HG02763 (cell line): ENCODE results near the gene UCP2.

ENCODE experiments used
- ATAC-seq: cut with Tn5 transposase; IDR thresholded peaks from one replicate; pipeline ENCODE4 v1.9.1; 2021; ENCODE audit warnings: mild to moderate bottlenecking, moderate library complexity; ENCODE audit not compliant: unreplicated experiment

The UCP2 gene

GRCh38 chr11:74010306-74011300 lies 28.0 kb upstream of the UCP2 start:
- no peak for ATAC-seq

GRCh38 chr11:74009675-74010305 lies 27.1 kb upstream of the UCP2 start:
- no peak for ATAC-seq

GRCh38 chr11:74009230-74009547 lies 26.5 kb upstream of the UCP2 start:
- no peak for ATAC-seq

- ATAC-seq, result no peak
These were observed 26.0 kb upstream of the UCP2 start, which contains the start of gene UCP3 for GRCh38 chr11:74008373-74009229. TSS of gene UCP3 (minus strand) at chr11:74009085. CDS start at chr11:74007042, 2,043 bp downstream.

GRCh38 chr11:74007691-74008372 lies 25.2 kb upstream of the UCP2 start:
- no peak for ATAC-seq

GRCh38 chr11:74006743-74007304 lies 24.2 kb upstream of the UCP2 start:
- no peak for ATAC-seq

- ATAC-seq, result no peak
These were observed 23.3 kb upstream of the UCP2 start for GRCh38 chr11:74005721-74006517.

- no peak for ATAC-seq
These were observed 22.3 kb upstream of the UCP2 start for GRCh38 chr11:74004759-74005615.

- ATAC-seq, result no peak
These were observed 21.5 kb upstream of the UCP2 start for GRCh38 chr11:74004046-74004695.

GRCh38 chr11:74002832-74003231 lies 20.2 kb upstream of the UCP2 start:
- ATAC-seq, result no peak

GRCh38 chr11:74001822-74002286 lies 19.2 kb upstream of the UCP2 start:
- no peak for ATAC-seq

GRCh38 chr11:74000307-74001133 lies 17.9 kb upstream of the UCP2 start:
- ATAC-seq, result no peak

- no peak for ATAC-seq
These were observed 17.1 kb upstream of the UCP2 start for GRCh38 chr11:73999581-74000306.

- ATAC-seq, result no peak
These were observed 16.4 kb upstream of the UCP2 start for GRCh38 chr11:73998846-73999575.

- ATAC-seq, result no peak
These were observed 14.6 kb upstream of the UCP2 start for GRCh38 chr11:73997120-73997770.
